ENCODE results near the gene PDLIM1.

GRCh38 chr10:95247200-95247880, 43.5 kb downstream of the PDLIM1 start:
- TF ChIP-seq CTCF (IDR thresholded peaks at IDR 0.05 in 8 of 11, conservative IDR thresholded peaks at IDR 0.05 in 3 of 11) (no peak), POLR2A (IDR thresholded peaks at IDR 0.05) (no peak)
